Left ventricle myocardium inferior (tissue), 1 donor: ENCODE data around the gene FNDC3B. TPM values are rescaled to one million over a fixed set of nuclear protein-coding genes. Genes with fewer than 3 reads are reported as not detected.

Experiments used
- DNase-seq: peaks from one replicate; pipeline ENCODE4 v3.0.0-alpha.2; 2020
- H3K27ac ChIP-seq: fragments of 200-600 bp; replicated peaks from 2 replicates; pipeline ENCODE4 v1.8.0; 2021
- H3K27me3 ChIP-seq: fragments of 200-600 bp; 2 replicates; pipeline ENCODE4 v1.8.0; 2021; ENCODE audit warnings: low read depth
- H3K36me3 ChIP-seq: fragments of 200-600 bp; 2 replicates; pipeline ENCODE4 v1.8.0; 2021
- H3K4me1 ChIP-seq: fragments of 200-600 bp; 2 replicates; pipeline ENCODE4 v1.8.0; 2021
- H3K4me3 ChIP-seq: fragments of 200-600 bp; 2 replicates; pipeline ENCODE4 v1.8.0; 2021; ENCODE audit warnings: mild to moderate bottlenecking, moderate library complexity
- H3K9me3 ChIP-seq: fragments of 200-600 bp; replicated peaks from 2 replicates; pipeline ENCODE4 v1.8.0; 2021
- CTCF ChIP-seq: fragments of 200-600 bp; IDR thresholded peaks from 2 replicates; pipeline ENCODE4 v1.8.0; 2021; ENCODE audit warnings: antibody characterized with exemption, mild to moderate bottlenecking, borderline replicate concordance
- intact Hi-C: fragments of 100-400 bp; cut with micrococcal nuclease; formaldehyde crosslinking; loops from one replicate; pipeline ENCODE4 v1.11.0; 2022
- total RNA-seq: library from RNA; stranded (reverse); fragmentation: NEBNext Ultra II Directional; extraction: Animal tissue kit (Norgen Biotek cat#: 25700); gene quantifications from one replicate; pipeline ENCODE4 v1.2.1, GENCODE V29; 2021
- donor health status: DM: no; HTN: yes; CAD: no; lungs with severe emphysema.

The FNDC3B gene
- total RNA-seq, 1 donor from 2014 or later: 75.7 TPM

- intact Hi-C loops: no loop called here
- DNase-seq: no peak
- Histone ChIP-seq H3K4me1 (peaks cover 19% of the 10 kb centered on the region), H3K27me3 (no peaks in the 10 kb centered on the region), H3K36me3 (peaks cover 11% of the 10 kb centered on the region), H3K27ac (no peak overlapping the region), H3K4me3 (no peak overlapping the region), H3K9me3 (no peaks in the 10 kb centered on the region)
- TF ChIP-seq CTCF: no peak
These were observed 188.6 kb downstream of the FNDC3B start for GRCh38 chr3:172228036-172228415.

GRCh38 chr3:172229462-172229861 is 190.1 kb downstream of the FNDC3B start:
- peaks cover 11% of the 10 kb centered on the region for H3K36me3 ChIP-seq
- no peaks in the 10 kb centered on the region for H3K9me3 ChIP-seq
- no peak for DNase-seq
- H3K4me3 ChIP-seq: no peak overlapping the region
- no peak for TF ChIP-seq CTCF
- intact Hi-C loops: no loop called here
- peaks cover 25% of the 10 kb centered on the region for H3K4me1 ChIP-seq
- no peaks in the 10 kb centered on the region for H3K27me3 ChIP-seq
- H3K27ac ChIP-seq: no peak overlapping the region

GRCh38 chr3:172231318-172231901 is 192.0 kb downstream of the FNDC3B start:
- no peak for TF ChIP-seq CTCF
- Histone ChIP-seq H3K4me3 (no peak overlapping the region), H3K9me3 (no peaks in the 10 kb centered on the region), H3K36me3 (peaks cover 11% of the 10 kb centered on the region), H3K4me1 (peaks cover 37% of the 10 kb centered on the region), H3K27me3 (no peaks in the 10 kb centered on the region), H3K27ac (no peak overlapping the region)
- no peak for DNase-seq
- intact Hi-C loops: no loop called here

GRCh38 chr3:172232579-172233212 is 193.3 kb downstream of the FNDC3B start:
- no peak for TF ChIP-seq CTCF
- Histone ChIP-seq H3K27me3 (no peaks in the 10 kb centered on the region), H3K27ac (no peak overlapping the region), H3K4me3 (no peak overlapping the region), H3K4me1 (peaks cover 39% of the 10 kb centered on the region), H3K36me3 (peaks cover under 1% of the 10 kb centered on the region), H3K9me3 (no peaks in the 10 kb centered on the region)
- DNase-seq: no peak
- intact Hi-C loops: no loop called here

GRCh38 chr3:172233474-172234277 is 194.3 kb downstream of the FNDC3B start:
- intact Hi-C loops: no loop called here
- Histone ChIP-seq H3K36me3 (no peaks in the 10 kb centered on the region), H3K4me1 (peaks cover 39% of the 10 kb centered on the region), H3K9me3 (no peaks in the 10 kb centered on the region), H3K27ac (no peak overlapping the region), H3K27me3 (no peaks in the 10 kb centered on the region), H3K4me3 (no peak overlapping the region)
- TF ChIP-seq CTCF: no peak
- DNase-seq: no peak
